OCI-LY1 (cell line): ENCODE data around the gene B4GALNT2.

Experiments used
- H2AFZ ChIP-seq: fragments of 200-600 bp; sonication (generic), shearing (Covaris generic); 2 replicates; pipeline ENCODE4 v1.6.0; 2014; ENCODE audit warnings: antibody characterized with exemption, mild to moderate bottlenecking, low read length
- H3F3A ChIP-seq: fragments of 200-600 bp; sonication (generic), shearing (Covaris generic); 2 replicates; pipeline ENCODE4 v1.6.0; 2014; ENCODE audit warnings: mild to moderate bottlenecking, antibody characterized with exemption, low read length, moderate library complexity; ENCODE audit not compliant: insufficient read depth
- H3K27ac ChIP-seq: fragments of 200-600 bp; sonication (generic); 2 replicates; pipeline ENCODE4 v1.5.1; 2014; ENCODE audit warnings: low read length, mixed run types, mild to moderate bottlenecking, low read depth; ENCODE audit not compliant: poor library complexity, severe bottlenecking
- H3K27me3 ChIP-seq: fragments of 200-600 bp; sonication (generic); 2 replicates; pipeline ENCODE4 v1.6.0; 2014; ENCODE audit warnings: antibody characterized with exemption, mild to moderate bottlenecking, low read length, moderate library complexity; ENCODE audit not compliant: insufficient read depth
- H3K36me3 ChIP-seq: fragments of 200-600 bp; sonication (generic); 2 replicates; pipeline ENCODE4 v1.6.1; 2014; ENCODE audit warnings: mild to moderate bottlenecking, antibody characterized with exemption, low read length, moderate library complexity, mixed read lengths; ENCODE audit not compliant: insufficient read depth
- H3K4me1 ChIP-seq: fragments of 200-600 bp; sonication (generic); 2 replicates; pipeline ENCODE4 v1.5.1; 2014; ENCODE audit warnings: mild to moderate bottlenecking, low read length, moderate library complexity; ENCODE audit not compliant: insufficient read depth, severe bottlenecking
- H3K4me2 ChIP-seq: fragments of 200-600 bp; sonication (generic), shearing (Covaris generic); 2 replicates; pipeline ENCODE4 v1.6.1; 2014; ENCODE audit warnings: low read length
- H3K4me3 ChIP-seq: fragments of 200-600 bp; sonication (generic); 2 replicates; pipeline ENCODE4 v1.5.1; 2014; ENCODE audit warnings: low read length, low read depth, mild to moderate bottlenecking, mixed read lengths; ENCODE audit not compliant: poor library complexity, severe bottlenecking
- H3K79me2 ChIP-seq: fragments of 200-600 bp; shearing (Covaris generic); 2 replicates; pipeline ENCODE4 v1.6.1; 2016; ENCODE audit warnings: mixed run types, low read length, mixed read lengths; ENCODE audit not compliant: insufficient read depth
- H3K9ac ChIP-seq: fragments of 200-600 bp; sonication (generic), shearing (Covaris generic); 2 replicates; pipeline ENCODE4 v1.6.1; 2014; ENCODE audit warnings: mild to moderate bottlenecking, low read length, mixed read lengths
- H3K9me2 ChIP-seq: fragments of 200-600 bp; sonication (generic), shearing (Covaris generic); 2 replicates; pipeline ENCODE4 v1.6.1; 2014; ENCODE audit warnings: low read depth, mild to moderate bottlenecking, low read length, mixed read lengths
- H3K9me3 ChIP-seq: fragments of 200-600 bp; shearing (Covaris generic); 2 replicates; pipeline ENCODE4 v1.6.1; 2014; ENCODE audit warnings: low read length, mixed read lengths
- H4K20me1 ChIP-seq: fragments of 200-600 bp; sonication (generic), shearing (Covaris generic); 2 replicates; pipeline ENCODE4 v1.6.0; 2016; ENCODE audit warnings: mild to moderate bottlenecking, low read length; ENCODE audit not compliant: insufficient read depth
- EZH2 ChIP-seq: fragments of 200-600 bp; sonication (generic), shearing (Covaris generic); IDR thresholded peaks from 2 replicates; pipeline ENCODE4 v1.8.0; 2017; ENCODE audit warnings: borderline replicate concordance, mixed run types, mild to moderate bottlenecking, antibody characterized with exemption, low read length, moderate library complexity, mixed read lengths
- TF ChIP-seq, protein P1 (sequence below): fragments of 200-600 bp; sonication (generic), shearing (Covaris generic); IDR thresholded peaks from 2 replicates; pipeline ENCODE4 v1.5.1; 2017; ENCODE audit warnings: mild to moderate bottlenecking, antibody characterized with exemption, low read length, moderate library complexity, mixed read lengths

B4GALNT2 gene

DNA sequence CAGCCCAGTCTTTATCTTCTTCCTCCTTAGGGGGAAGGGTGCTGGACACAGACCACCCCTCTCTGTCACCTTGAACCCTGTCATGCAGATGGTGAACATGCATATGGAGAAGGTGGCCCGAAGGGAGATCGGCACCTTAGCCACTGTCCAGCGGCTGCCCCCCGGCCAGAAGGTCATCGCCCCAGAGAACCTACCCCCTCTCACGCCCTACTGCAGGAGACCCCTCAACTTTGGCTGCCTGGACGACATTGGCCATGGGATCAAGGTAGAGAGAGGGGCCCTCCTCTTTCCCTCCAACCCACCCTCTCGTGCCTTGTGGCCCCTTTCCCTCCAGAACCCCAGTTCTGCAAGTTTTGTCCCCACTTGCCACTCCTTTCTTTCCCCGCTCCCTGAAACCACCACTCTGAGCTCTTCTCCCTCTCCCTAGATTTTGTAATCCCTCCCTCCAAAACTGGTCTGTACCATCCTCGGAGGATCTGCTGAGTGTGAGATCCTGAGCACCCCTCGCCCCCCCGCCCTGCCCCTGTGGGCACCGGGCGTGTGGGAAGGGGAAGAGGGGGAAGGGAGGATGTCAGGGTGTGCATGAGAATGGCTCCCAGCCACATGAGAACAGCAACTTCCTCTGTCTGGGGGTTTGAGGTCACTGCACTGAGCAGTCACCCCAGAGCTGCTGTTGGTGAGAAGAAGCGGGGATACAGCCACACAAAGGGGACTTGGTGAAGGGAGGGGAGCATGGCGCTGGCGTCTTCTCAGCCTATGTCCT, 85.3 kb downstream of the B4GALNT2 start:
- no peaks in the 10 kb centered on the region for H3K9me3 ChIP-seq
- H2AFZ ChIP-seq, result no peak overlapping the region
- peak overlapping the region; percentile 62 for H3K27ac ChIP-seq
- peak overlapping the region; percentile 18; the same call in 1 of the 2 replicates for H3K4me2 ChIP-seq
- H3K4me3 ChIP-seq, result no peak overlapping the region
- H3K36me3 ChIP-seq, result peaks cover 54% of the 10 kb centered on the region
- H4K20me1 ChIP-seq, result no peaks in the 10 kb centered on the region
- TF ChIP-seq, protein P1, sequence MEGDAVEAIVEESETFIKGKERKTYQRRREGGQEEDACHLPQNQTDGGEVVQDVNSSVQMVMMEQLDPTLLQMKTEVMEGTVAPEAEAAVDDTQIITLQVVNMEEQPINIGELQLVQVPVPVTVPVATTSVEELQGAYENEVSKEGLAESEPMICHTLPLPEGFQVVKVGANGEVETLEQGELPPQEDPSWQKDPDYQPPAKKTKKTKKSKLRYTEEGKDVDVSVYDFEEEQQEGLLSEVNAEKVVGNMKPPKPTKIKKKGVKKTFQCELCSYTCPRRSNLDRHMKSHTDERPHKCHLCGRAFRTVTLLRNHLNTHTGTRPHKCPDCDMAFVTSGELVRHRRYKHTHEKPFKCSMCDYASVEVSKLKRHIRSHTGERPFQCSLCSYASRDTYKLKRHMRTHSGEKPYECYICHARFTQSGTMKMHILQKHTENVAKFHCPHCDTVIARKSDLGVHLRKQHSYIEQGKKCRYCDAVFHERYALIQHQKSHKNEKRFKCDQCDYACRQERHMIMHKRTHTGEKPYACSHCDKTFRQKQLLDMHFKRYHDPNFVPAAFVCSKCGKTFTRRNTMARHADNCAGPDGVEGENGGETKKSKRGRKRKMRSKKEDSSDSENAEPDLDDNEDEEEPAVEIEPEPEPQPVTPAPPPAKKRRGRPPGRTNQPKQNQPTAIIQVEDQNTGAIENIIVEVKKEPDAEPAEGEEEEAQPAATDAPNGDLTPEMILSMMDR, result no peak
- TF ChIP-seq EZH2, result no peak
- H3K4me1 ChIP-seq, result peaks cover 67% of the 10 kb centered on the region
- H3K9ac ChIP-seq, result peak overlapping the region; percentile 20; the same call in 1 of the 2 replicates
- H3K9me2 ChIP-seq, result no peaks in the 10 kb centered on the region
- H3F3A ChIP-seq, result 0 out of 2 replicates have a peak, but pooled peaks cover 3% of the 10 kb centered on the region
- H3K27me3 ChIP-seq, result no peaks in the 10 kb centered on the region
- no peaks in the 10 kb centered on the region for H3K79me2 ChIP-seq

DNA sequence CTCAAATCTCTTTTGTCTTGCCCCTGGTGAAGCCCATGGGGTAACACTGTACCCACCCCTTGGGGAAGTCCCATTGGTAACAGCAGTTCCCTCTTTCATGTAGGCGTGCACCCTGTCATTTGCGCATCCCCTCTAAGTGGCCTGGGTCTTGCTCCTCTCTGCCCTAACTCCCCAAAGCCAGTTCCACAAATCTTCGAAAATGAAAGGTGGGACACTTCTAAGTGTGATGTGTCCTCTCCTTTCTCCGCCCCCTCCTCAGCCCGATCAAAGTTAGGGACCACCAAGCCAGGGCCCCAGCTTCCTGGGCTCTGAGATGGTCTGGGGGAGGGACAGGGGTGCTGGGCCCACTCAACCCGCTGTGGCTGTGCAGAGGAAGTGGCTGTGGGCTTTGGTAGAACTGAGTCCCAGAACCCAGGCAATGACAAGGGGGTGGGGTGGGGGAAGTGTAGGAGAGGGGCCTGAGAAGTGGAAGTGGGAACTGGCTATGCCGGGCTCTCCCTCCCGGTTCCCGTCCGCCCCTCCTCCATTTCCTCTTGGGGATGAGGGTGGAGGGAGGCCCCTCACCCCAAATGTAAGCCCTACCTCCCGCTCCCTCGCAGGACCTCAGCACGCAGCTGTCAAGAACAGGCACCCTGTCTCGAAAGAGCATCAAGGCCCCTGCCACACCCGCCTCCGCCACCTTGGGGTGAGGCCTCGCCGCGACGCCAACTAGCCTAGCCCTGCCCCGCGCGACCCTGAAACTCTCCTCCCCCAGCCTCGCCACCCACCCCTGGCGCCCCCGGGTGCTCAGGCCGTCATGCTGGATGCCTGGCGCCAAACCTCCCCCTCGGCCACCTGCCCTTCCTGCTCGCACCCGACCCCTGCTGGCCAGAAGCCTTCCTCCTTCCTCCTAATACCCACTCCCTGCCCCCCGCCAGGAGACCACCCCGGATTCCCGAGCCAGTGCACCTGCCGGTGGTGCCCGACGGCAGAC, 86.7 kb downstream of the B4GALNT2 start:
- H4K20me1 ChIP-seq, result no peaks in the 10 kb centered on the region
- H3K4me1 ChIP-seq, result peaks cover 67% of the 10 kb centered on the region
- no peaks in the 10 kb centered on the region for H3K9me2 ChIP-seq
- H3K9ac ChIP-seq, result no peak overlapping the region
- TF ChIP-seq, protein P1, result peak; percentile 63
- no peak for TF ChIP-seq EZH2
- no peaks in the 10 kb centered on the region for H3K27me3 ChIP-seq
- H3K4me2 ChIP-seq, result peak overlapping the region; percentile 3; the same call in 1 of the 2 replicates
- no peaks in the 10 kb centered on the region for H3K9me3 ChIP-seq
- H3K79me2 ChIP-seq, result no peaks in the 10 kb centered on the region
- peaks cover 58% of the 10 kb centered on the region for H3K36me3 ChIP-seq
- no peak overlapping the region for H2AFZ ChIP-seq
- H3F3A ChIP-seq, result no peaks in the 10 kb centered on the region
- H3K27ac ChIP-seq, result peak overlapping the region; percentile 62
- no peak overlapping the region for H3K4me3 ChIP-seq

DNA sequence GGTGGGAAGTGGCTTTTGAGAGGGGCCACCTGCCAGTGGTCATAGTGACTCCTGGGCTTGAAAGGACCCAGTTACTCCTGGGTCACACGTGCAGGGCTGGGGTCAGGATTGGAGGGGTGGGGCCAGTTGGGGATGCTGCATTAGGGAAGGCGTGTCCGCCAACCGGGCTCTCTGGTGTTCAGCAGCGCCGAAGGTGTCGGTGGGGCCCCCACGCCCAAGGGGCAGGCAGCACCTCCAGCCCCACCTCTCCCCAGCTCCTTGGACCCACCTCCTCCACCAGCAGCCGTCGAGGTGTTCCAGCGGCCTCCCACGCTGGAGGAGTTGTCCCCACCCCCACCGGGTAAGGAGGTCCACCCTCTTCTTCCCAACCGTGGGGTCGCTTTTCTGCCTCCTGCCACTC, 87.4 kb downstream of the B4GALNT2 start:
- no peaks in the 10 kb centered on the region for H4K20me1 ChIP-seq
- no peaks in the 10 kb centered on the region for H3K9me2 ChIP-seq
- peaks cover 54% of the 10 kb centered on the region for H3K36me3 ChIP-seq
- no peaks in the 10 kb centered on the region for H3K27me3 ChIP-seq
- H2AFZ ChIP-seq, result no peak overlapping the region
- no peak overlapping the region for H3K9ac ChIP-seq
- H3K4me1 ChIP-seq, result peaks cover 67% of the 10 kb centered on the region
- no peak overlapping the region for H3K4me3 ChIP-seq
- H3K27ac ChIP-seq, result no peak overlapping the region
- no peaks in the 10 kb centered on the region for H3F3A ChIP-seq
- no peak overlapping the region for H3K4me2 ChIP-seq
- H3K79me2 ChIP-seq, result no peaks in the 10 kb centered on the region
- TF ChIP-seq, protein P1, result no peak
- no peak for TF ChIP-seq EZH2
- H3K9me3 ChIP-seq, result no peaks in the 10 kb centered on the region
